Natural killer cell (primary cell): ENCODE measurements around the gene RNF125. TPM values are rescaled to one million over a fixed set of nuclear protein-coding genes. Genes with fewer than 3 reads are reported as not detected.

Experiments used
- ATAC-seq, 3 donors: fragments of 150-1000 bp in 2 of 3; fragments of 200-7000 bp in 1 of 3; cut with Tn5 transposase; 1 replicate in 1 of 3; 2 replicates in 2 of 3; pipeline ENCODE4 v1.10.0; 2021; ENCODE audit warnings: mild to moderate bottlenecking in 2 of 3, moderate library complexity in 2 of 3
- DNase-seq, 2 donors: peaks; one replicate each; pipeline versions ENCODE4 v3.0.0 to v3.0.0-alpha.2; 2013 to 2021; ENCODE audit warnings: mixed read lengths in 1 of 2
- H3K27ac ChIP-seq: one replicate; pipeline ENCODE4 v1.5.1; 2013; ENCODE audit warnings: mild to moderate bottlenecking, low read length
- H3K27me3 ChIP-seq: one replicate; pipeline ENCODE4 v1.6.1; 2013; ENCODE audit warnings: low read length; ENCODE audit not compliant: control insufficient read depth, insufficient read depth
- H3K36me3 ChIP-seq: one replicate; pipeline ENCODE4 v1.6.1; 2013; ENCODE audit warnings: low read length; ENCODE audit not compliant: control insufficient read depth, insufficient read depth
- H3K4me1 ChIP-seq: one replicate; pipeline ENCODE4 v1.6.1; 2013; ENCODE audit warnings: low read length; ENCODE audit not compliant: control insufficient read depth, insufficient read depth
- H3K4me3 ChIP-seq: one replicate; pipeline ENCODE4 v1.5.1; 2013; ENCODE audit warnings: low read length
- H3K9me3 ChIP-seq: one replicate; pipeline ENCODE4 v1.6.1; 2013; ENCODE audit warnings: low read length; ENCODE audit not compliant: control insufficient read depth, insufficient read depth
- H3K27ac Mint-ChIP-seq, 2 donors: one replicate each; pipeline ENCODE4 v1.8.0; 2022; ENCODE audit warnings: mild to moderate bottlenecking in 2 of 2, mixed read lengths in 2 of 2, moderate library complexity in 1 of 2
- H3K27me3 Mint-ChIP-seq, 2 donors: one replicate each; pipeline ENCODE4 v1.8.0; 2022; ENCODE audit warnings: low read depth in 2 of 2, mixed read lengths in 2 of 2
- H3K36me3 Mint-ChIP-seq: one replicate; pipeline ENCODE4 v1.8.0; 2022; ENCODE audit warnings: mixed read lengths
- H3K4me1 Mint-ChIP-seq, 2 donors: one replicate each; pipeline ENCODE4 v1.8.0; 2022; ENCODE audit warnings: mixed read lengths in 2 of 2
- H3K4me3 Mint-ChIP-seq: one replicate; pipeline ENCODE4 v1.8.0; 2022; ENCODE audit warnings: mild to moderate bottlenecking, moderate library complexity, mixed read lengths
- H3K9me3 Mint-ChIP-seq, 2 donors: one replicate each; pipeline ENCODE4 v1.8.0; 2022; ENCODE audit warnings: mixed read lengths in 2 of 2
- WGBS: methylation state at CpG from one replicate; pipeline ENCODE4 v1.1.7; 2013; ENCODE audit warnings: missing lambda C conversion rate; ENCODE audit not compliant: insufficient coverage; 5-methylcytosine and 5-hydroxymethylcytosine counted together
- intact Hi-C: fragments of 100-400 bp; cut with micrococcal nuclease; formaldehyde crosslinking; loops from one replicate; pipeline ENCODE4 v1.14.2; 2022
- total RNA-seq, 4 donors: library from RNA; stranded (reverse); fragments of 120-200 nt in 1 of 4; gene quantifications; one replicate each; pipeline versions ENCODE4 v1.2.3 to v1.2.4, GENCODE V29; 2013 to 2022
- TF ChIP-seq, protein P1 (sequence below): fragments of 200-600 bp; IDR thresholded peaks from one replicate; pipeline ENCODE4 v1.8.0; 2022; ENCODE audit warnings: antibody characterized with exemption

Gene RNF125
- total RNA-seq, result 100 to 1,000 TPM in 1 of 3 donors, 10 to 100 TPM in 2; 74.7 to 105 (median 96.7) TPM
- total RNA-seq (2013), result 50.2 TPM

DNA sequence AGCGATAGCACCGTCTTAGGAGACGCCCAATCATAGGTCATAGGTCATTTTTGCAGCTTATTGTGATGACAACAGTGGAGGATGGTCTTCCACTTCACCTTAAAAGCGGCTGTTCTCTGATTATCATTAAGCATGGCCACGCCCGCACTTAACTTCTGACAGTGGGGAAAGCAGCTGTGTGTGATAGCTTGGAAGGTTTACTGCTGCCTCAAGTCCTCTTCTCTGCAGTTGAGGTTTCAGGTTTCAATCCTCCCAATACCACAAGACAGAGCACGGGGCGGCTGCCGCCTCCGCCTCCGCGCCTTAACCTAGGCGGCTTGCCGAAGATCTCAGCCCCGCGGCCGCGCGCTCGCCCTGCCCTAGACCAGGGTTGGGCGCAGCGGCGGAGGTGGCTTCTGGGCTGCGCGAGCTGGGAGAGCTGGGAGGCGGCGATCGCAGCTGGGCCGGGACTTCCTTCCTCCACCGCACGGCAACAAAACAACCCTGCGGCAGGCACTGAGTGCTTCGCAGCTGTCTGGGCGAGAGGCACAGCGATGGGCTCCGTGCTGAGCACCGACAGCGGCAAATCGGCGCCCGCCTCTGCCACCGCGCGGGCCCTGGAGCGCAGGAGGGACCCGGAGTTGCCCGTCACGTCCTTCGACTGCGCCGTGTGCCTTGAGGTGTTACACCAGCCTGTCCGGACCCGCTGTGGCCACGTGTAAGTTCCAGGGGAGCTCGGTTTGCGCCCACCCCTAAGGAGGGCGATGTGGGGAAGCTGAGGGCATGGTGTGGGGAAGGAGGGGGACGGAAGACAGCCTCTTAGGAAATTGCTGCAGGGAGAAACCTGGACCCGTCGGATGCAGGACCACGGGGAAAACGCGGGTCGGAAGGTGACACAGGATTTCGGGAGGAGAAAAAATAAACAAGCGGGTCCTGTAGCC lies at the start of gene RNF125:
Gene RNF125 (plus strand): TSS at position 495 of the 920 bp plus-strand sequence. CDS start 39 bp downstream, at position 534.
- Mint-ChIP-seq H3K36me3 (no peaks in the 10 kb centered on the region), H3K27me3 (no peaks in the 10 kb centered on the region), H3K4me1 (peaks cover 52 to 61% of the 10 kb centered on the region in 2 donors), H3K9me3 (no peaks in the 10 kb centered on the region), H3K4me3 (peak within 1 kb of the TSS; percentile 91), H3K27ac (peak within 1 kb of the TSS; percentile 91 to 97)
- peak within 1 kb of the TSS; percentile 93 for H3K27ac ChIP-seq
- no peaks in the 10 kb centered on the region for H3K27me3 ChIP-seq
- H3K4me1 ChIP-seq, result peaks cover 34% of the 10 kb centered on the region
- DNase-seq (peak; percentile 82 to 96), ATAC-seq (peak; percentile 64 to 85 (median 77))
- peaks cover 6% of the 10 kb centered on the region for H3K36me3 ChIP-seq
- intact Hi-C loops, result loop anchor here (1.0 to 10.0 kb wide), 5 partner anchors 23 to 334 kb away; partner anchors contain the start of genes B4GALT6 and TRAPPC8
- H3K9me3 ChIP-seq, result no peaks in the 10 kb centered on the region
- WGBS, result 0% methylated on average over 66 of the region's 66 CpGs
- TF ChIP-seq, protein P1, sequence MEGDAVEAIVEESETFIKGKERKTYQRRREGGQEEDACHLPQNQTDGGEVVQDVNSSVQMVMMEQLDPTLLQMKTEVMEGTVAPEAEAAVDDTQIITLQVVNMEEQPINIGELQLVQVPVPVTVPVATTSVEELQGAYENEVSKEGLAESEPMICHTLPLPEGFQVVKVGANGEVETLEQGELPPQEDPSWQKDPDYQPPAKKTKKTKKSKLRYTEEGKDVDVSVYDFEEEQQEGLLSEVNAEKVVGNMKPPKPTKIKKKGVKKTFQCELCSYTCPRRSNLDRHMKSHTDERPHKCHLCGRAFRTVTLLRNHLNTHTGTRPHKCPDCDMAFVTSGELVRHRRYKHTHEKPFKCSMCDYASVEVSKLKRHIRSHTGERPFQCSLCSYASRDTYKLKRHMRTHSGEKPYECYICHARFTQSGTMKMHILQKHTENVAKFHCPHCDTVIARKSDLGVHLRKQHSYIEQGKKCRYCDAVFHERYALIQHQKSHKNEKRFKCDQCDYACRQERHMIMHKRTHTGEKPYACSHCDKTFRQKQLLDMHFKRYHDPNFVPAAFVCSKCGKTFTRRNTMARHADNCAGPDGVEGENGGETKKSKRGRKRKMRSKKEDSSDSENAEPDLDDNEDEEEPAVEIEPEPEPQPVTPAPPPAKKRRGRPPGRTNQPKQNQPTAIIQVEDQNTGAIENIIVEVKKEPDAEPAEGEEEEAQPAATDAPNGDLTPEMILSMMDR, result no peak
- H3K4me3 ChIP-seq, result peak within 1 kb of the TSS; percentile 98

DNA sequence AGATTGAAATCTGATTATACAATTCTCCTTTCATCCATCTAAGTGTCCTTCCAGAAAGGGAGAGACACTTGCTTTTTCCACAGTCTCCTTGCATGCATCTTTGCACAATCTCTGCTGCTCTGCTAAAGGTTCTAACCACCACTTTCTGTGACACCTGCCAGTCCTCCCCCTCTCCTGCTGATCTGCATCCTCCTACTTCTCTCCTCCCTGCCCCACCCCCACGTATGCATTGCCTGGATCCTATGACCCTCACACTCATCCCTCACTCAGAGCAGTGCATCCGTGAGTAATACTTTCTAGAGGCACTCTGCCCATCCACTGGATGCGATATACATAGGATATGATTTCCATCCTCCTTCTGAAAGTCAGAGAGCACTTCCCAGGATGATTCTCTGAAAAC lies 48.0 kb upstream of the RNF125 start:
- DNase-seq, result no peak
- TF ChIP-seq, protein P1, result no peak
- Histone ChIP-seq H3K27ac (no peak overlapping the region), H3K36me3 (no peaks in the 10 kb centered on the region), H3K4me3 (no peak overlapping the region), H3K9me3 (peaks cover 29% of the 10 kb centered on the region), H3K27me3 (no peaks in the 10 kb centered on the region), H3K4me1 (no peaks in the 10 kb centered on the region)
- no peak overlapping the region for H3K27ac Mint-ChIP-seq
- 86% methylated on average over 3 of the region's 3 CpGs for WGBS
- H3K36me3 Mint-ChIP-seq, result peaks cover 9% of the 10 kb centered on the region
- H3K4me3 Mint-ChIP-seq, result no peak overlapping the region
- no peaks in the 10 kb centered on the region for H3K4me1 Mint-ChIP-seq
- peaks cover 5 to 10% of the 10 kb centered on the region in 2 donors for H3K9me3 Mint-ChIP-seq
- ATAC-seq, result no peak
- peaks cover 0 to 2% of the 10 kb centered on the region in 2 donors for H3K27me3 Mint-ChIP-seq
- intact Hi-C loops, result no loop called here

DNA sequence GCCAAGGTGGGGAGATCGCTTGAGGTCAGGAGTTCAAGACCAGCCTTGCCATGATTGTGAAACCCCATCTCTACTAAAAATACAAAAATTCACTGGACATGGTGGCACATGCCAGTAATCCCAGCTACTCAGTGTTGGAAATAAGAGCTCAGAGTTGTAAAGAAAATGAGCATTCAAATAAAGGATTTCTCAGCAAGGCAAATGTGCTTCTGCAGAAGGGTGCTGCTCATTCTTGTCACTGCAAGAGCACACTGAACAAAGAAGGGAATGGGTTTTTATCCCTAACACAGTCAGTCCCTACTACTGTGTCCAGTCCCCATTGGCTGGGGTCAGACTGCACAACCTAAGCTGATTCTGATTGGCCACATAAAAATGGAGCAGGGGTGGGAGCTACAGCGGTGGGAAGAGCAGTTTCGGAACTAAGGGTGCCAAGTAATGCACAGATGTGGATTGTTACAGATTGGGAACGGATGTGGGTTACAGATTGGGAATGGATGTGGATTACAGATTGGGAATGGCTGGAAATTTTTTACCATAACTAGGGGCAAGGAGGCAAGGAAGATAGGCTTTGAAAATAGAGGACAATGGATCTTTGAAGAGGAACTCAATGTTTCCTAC lies 44.6 kb upstream of the RNF125 start:
- Histone ChIP-seq H3K9me3 (peaks cover 38% of the 10 kb centered on the region), H3K4me1 (no peaks in the 10 kb centered on the region), H3K27ac (no peak overlapping the region), H3K4me3 (no peak overlapping the region), H3K27me3 (no peaks in the 10 kb centered on the region), H3K36me3 (no peaks in the 10 kb centered on the region)
- H3K27ac Mint-ChIP-seq, result no peak overlapping the region
- intact Hi-C loops, result no loop called here
- peaks cover 0 to 2% of the 10 kb centered on the region in 2 donors for H3K27me3 Mint-ChIP-seq
- ATAC-seq (no peak), DNase-seq (no peak)
- TF ChIP-seq, protein P1, result no peak
- no peak overlapping the region for H3K4me3 Mint-ChIP-seq
- H3K9me3 Mint-ChIP-seq, result peaks cover 7 to 10% of the 10 kb centered on the region in 2 donors
- 94% methylated on average over 4 of the region's 4 CpGs for WGBS
- H3K36me3 Mint-ChIP-seq, result peaks cover 9% of the 10 kb centered on the region
- no peaks in the 10 kb centered on the region for H3K4me1 Mint-ChIP-seq
